Kidney epithelial cell (primary cell): Measurements from ENCODE around the gene LTBP1. TPM values are rescaled to one million over a fixed set of nuclear protein-coding genes. Genes with fewer than 3 reads are reported as not detected.

Experiments used
- DNase-seq: peaks from one replicate; pipeline ENCODE4 v3.0.0-alpha.2; 2010; ENCODE audit warnings: low read depth
- H3K27me3 ChIP-seq: 2 replicates; pipeline ENCODE4 v1.6.0; 2011; ENCODE audit warnings: low read length; ENCODE audit not compliant: control insufficient read depth, insufficient read depth
- H3K36me3 ChIP-seq: 2 replicates; pipeline ENCODE4 v1.5.1; 2011; ENCODE audit warnings: low read length; ENCODE audit not compliant: control insufficient read depth, insufficient read depth
- H3K4me3 ChIP-seq: 2 replicates; pipeline ENCODE4 v1.5.1; 2011; ENCODE audit warnings: low read depth, mild to moderate bottlenecking, control low read depth, low read length
- CTCF ChIP-seq: IDR thresholded peaks from 2 replicates; pipeline ENCODE4 v1.5.1; 2011; ENCODE audit warnings: mild to moderate bottlenecking, moderate library complexity, low read length, control low read depth, inconsistent platforms; ENCODE audit not compliant: insufficient read depth, poor library complexity, severe bottlenecking
- total RNA-seq: library from RNA; depleted of rRNA; stranded (reverse); fragments of >200 nt; gene quantifications from 2 replicates; pipeline ENCODE4 v1.2.3, GENCODE V29; 2015

Gene LTBP1
- total RNA-seq, 1 donor from 2014 or later, result 39.3 TPM

- no peak for DNase-seq
- H3K27me3 ChIP-seq, result no peaks in the 10 kb centered on the region
- no peaks in the 10 kb centered on the region for H3K36me3 ChIP-seq
- TF ChIP-seq CTCF, result no peak
- H3K4me3 ChIP-seq, result no peak overlapping the region
Observed at GRCh38 chr2:33347856-33348255, 401.1 kb downstream of the LTBP1 start.

- Histone ChIP-seq H3K27me3 (no peaks in the 10 kb centered on the region), H3K36me3 (no peaks in the 10 kb centered on the region), H3K4me3 (no peak overlapping the region)
- no peak for DNase-seq
- no peak for TF ChIP-seq CTCF
Observed at GRCh38 chr2:33350632-33351031, 403.9 kb downstream of the LTBP1 start.

- no peak for DNase-seq
- Histone ChIP-seq H3K27me3 (no peaks in the 10 kb centered on the region), H3K4me3 (no peak overlapping the region), H3K36me3 (no peaks in the 10 kb centered on the region)
- TF ChIP-seq CTCF, result no peak
Observed at GRCh38 chr2:33351781-33352180, 405.0 kb downstream of the LTBP1 start.

GRCh38 chr2:33354981-33355380 lies 408.2 kb downstream of the LTBP1 start:
- H3K27me3 ChIP-seq, result no peaks in the 10 kb centered on the region
- TF ChIP-seq CTCF, result no peak
- no peak for DNase-seq

GRCh38 chr2:33358878-33359277 lies 412.1 kb downstream of the LTBP1 start:
- no peaks in the 10 kb centered on the region for H3K36me3 ChIP-seq
- no peak for TF ChIP-seq CTCF
- DNase-seq, result no peak

More at GRCh38 chr2:33354981-33355380, 408.2 kb downstream of the LTBP1 start:
- H3K4me3 ChIP-seq, result no peak overlapping the region
- H3K36me3 ChIP-seq, result no peaks in the 10 kb centered on the region

More at GRCh38 chr2:33358878-33359277, 412.1 kb downstream of the LTBP1 start:
- Histone ChIP-seq H3K27me3 (no peaks in the 10 kb centered on the region), H3K4me3 (no peak overlapping the region)
